ENCODE results near the gene DNAH17.

Gene DNAH17

DNA sequence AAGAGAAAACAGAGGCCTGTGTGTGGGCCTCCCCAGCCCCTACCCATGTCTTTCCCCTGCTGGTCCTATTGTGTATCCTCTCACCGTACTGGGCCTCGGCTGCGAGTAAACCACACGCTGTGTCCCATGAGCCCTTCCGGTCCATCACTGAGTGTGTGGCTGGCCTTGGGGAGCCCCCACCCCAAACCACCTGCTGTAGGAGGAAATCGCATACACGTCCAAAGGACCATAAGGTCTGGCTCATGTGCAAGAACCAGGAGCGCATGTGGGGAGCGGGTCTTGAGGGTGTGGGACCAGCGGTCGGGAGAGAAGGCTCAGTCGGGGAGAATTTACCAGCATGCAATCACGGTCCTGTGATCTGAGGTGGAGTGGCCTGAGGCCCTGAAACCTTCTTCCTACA lies 38.4 kb upstream of the DNAH17 start:
- no peak for TF ChIP-seq ZNF70 (CRISPR knock-in tag; IDR thresholded peaks at IDR 0.05)
- TF ChIP-seq TOX (CRISPR knock-in tag; IDR thresholded peaks at IDR 0.05; ENCODE audit: borderline replicate concordance) = no peak
- no peak for TF ChIP-seq RARB (CRISPR knock-in tag; IDR thresholded peaks at IDR 0.05)
- TF ChIP-seq ZNF565 (CRISPR knock-in tag; conservative IDR thresholded peaks at IDR 0.05; ENCODE audit: low read depth) = no peak
- no peak for TF ChIP-seq PPARA (CRISPR knock-in tag; IDR thresholded peaks at IDR 0.05; ENCODE audit: borderline replicate concordance)
- no peak for TF ChIP-seq CREB5 (CRISPR knock-in tag; IDR thresholded peaks at IDR 0.05; ENCODE audit: low read depth)
- TF ChIP-seq CSRNP3 (CRISPR knock-in tag; IDR thresholded peaks at IDR 0.05) = no peak
- no peak for TF ChIP-seq ZFP3 (CRISPR knock-in tag; IDR thresholded peaks at IDR 0.05)
- no peak for TF ChIP-seq SNAI2 (CRISPR knock-in tag; IDR thresholded peaks at IDR 0.05)
- TF ChIP-seq PATZ1 (CRISPR knock-in tag; IDR thresholded peaks at IDR 0.05; ENCODE audit: borderline replicate concordance) = no peak
- TF ChIP-seq CSDC2 (CRISPR knock-in tag; IDR thresholded peaks at IDR 0.05) = no peak
- TF ChIP-seq TCF4 (CRISPR knock-in tag; IDR thresholded peaks at IDR 0.05; ENCODE audit: borderline replicate concordance) = no peak
- TF ChIP-seq ZNF8 (CRISPR knock-in tag; IDR thresholded peaks at IDR 0.05) = no peak
- TF ChIP-seq OSR1 (CRISPR knock-in tag; IDR thresholded peaks at IDR 0.05) = no peak
- TF ChIP-seq, protein P1, sequence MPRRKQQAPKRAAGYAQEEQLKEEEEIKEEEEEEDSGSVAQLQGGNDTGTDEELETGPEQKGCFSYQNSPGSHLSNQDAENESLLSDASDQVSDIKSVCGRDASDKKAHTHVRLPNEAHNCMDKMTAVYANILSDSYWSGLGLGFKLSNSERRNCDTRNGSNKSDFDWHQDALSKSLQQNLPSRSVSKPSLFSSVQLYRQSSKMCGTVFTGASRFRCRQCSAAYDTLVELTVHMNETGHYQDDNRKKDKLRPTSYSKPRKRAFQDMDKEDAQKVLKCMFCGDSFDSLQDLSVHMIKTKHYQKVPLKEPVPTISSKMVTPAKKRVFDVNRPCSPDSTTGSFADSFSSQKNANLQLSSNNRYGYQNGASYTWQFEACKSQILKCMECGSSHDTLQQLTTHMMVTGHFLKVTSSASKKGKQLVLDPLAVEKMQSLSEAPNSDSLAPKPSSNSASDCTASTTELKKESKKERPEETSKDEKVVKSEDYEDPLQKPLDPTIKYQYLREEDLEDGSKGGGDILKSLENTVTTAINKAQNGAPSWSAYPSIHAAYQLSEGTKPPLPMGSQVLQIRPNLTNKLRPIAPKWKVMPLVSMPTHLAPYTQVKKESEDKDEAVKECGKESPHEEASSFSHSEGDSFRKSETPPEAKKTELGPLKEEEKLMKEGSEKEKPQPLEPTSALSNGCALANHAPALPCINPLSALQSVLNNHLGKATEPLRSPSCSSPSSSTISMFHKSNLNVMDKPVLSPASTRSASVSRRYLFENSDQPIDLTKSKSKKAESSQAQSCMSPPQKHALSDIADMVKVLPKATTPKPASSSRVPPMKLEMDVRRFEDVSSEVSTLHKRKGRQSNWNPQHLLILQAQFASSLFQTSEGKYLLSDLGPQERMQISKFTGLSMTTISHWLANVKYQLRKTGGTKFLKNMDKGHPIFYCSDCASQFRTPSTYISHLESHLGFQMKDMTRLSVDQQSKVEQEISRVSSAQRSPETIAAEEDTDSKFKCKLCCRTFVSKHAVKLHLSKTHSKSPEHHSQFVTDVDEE (CRISPR knock-in tag; IDR thresholded peaks at IDR 0.05) = no peak
- no peak for TF ChIP-seq BACH2 (CRISPR knock-in tag; IDR thresholded peaks at IDR 0.05; ENCODE audit: borderline replicate concordance)
- no peak for TF ChIP-seq ISL1 (CRISPR knock-in tag; IDR thresholded peaks at IDR 0.05)
- no peak for TF ChIP-seq ZC3H10 (CRISPR knock-in tag; IDR thresholded peaks at IDR 0.05)
- no peak for TF ChIP-seq ZFP30 (CRISPR knock-in tag; IDR thresholded peaks at IDR 0.05)
- no peak for TF ChIP-seq ESRRG (CRISPR knock-in tag; IDR thresholded peaks at IDR 0.05)
- ATAC-seq = no peak

GRCh38 chr17:78613416-78613815 lies 36.2 kb upstream of the DNAH17 start:
- TF ChIP-seq RARB (CRISPR knock-in tag; IDR thresholded peaks at IDR 0.05) = no peak
- TF ChIP-seq ZNF565 (CRISPR knock-in tag; conservative IDR thresholded peaks at IDR 0.05; ENCODE audit: low read depth) = no peak
- no peak for TF ChIP-seq ISL1 (CRISPR knock-in tag; IDR thresholded peaks at IDR 0.05)
- TF ChIP-seq ZFP3 (CRISPR knock-in tag; IDR thresholded peaks at IDR 0.05) = no peak
- no peak for TF ChIP-seq OSR1 (CRISPR knock-in tag; IDR thresholded peaks at IDR 0.05)
- no peak for TF ChIP-seq ZC3H10 (CRISPR knock-in tag; IDR thresholded peaks at IDR 0.05)
- TF ChIP-seq PATZ1 (CRISPR knock-in tag; IDR thresholded peaks at IDR 0.05; ENCODE audit: borderline replicate concordance) = no peak
- TF ChIP-seq, protein P2, sequence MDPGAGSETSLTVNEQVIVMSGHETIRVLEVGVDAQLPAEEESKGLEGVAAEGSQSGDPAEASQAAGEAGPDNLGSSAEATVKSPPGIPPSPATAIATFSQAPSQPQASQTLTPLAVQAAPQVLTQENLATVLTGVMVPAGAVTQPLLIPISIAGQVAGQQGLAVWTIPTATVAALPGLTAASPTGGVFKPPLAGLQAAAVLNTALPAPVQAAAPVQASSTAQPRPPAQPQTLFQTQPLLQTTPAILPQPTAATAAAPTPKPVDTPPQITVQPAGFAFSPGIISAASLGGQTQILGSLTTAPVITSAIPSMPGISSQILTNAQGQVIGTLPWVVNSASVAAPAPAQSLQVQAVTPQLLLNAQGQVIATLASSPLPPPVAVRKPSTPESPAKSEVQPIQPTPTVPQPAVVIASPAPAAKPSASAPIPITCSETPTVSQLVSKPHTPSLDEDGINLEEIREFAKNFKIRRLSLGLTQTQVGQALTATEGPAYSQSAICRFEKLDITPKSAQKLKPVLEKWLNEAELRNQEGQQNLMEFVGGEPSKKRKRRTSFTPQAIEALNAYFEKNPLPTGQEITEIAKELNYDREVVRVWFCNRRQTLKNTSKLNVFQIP (CRISPR knock-in tag; IDR thresholded peaks at IDR 0.05; ENCODE audit: borderline replicate concordance, low read depth) = no peak
- no peak for TF ChIP-seq SNAI2 (CRISPR knock-in tag; IDR thresholded peaks at IDR 0.05)
- TF ChIP-seq ZNF70 (CRISPR knock-in tag; IDR thresholded peaks at IDR 0.05) = no peak
- TF ChIP-seq GLIS3 (CRISPR knock-in tag; IDR thresholded peaks at IDR 0.05) = no peak
- TF ChIP-seq ZFP30 (CRISPR knock-in tag; IDR thresholded peaks at IDR 0.05) = no peak
- no peak for TF ChIP-seq ZNF8 (CRISPR knock-in tag; IDR thresholded peaks at IDR 0.05)
- no peak for TF ChIP-seq CREB5 (CRISPR knock-in tag; IDR thresholded peaks at IDR 0.05; ENCODE audit: low read depth)
- TF ChIP-seq TCF4 (CRISPR knock-in tag; IDR thresholded peaks at IDR 0.05; ENCODE audit: borderline replicate concordance) = no peak
- TF ChIP-seq BACH2 (CRISPR knock-in tag; IDR thresholded peaks at IDR 0.05; ENCODE audit: borderline replicate concordance) = no peak
- no peak for TF ChIP-seq TOX (CRISPR knock-in tag; IDR thresholded peaks at IDR 0.05; ENCODE audit: borderline replicate concordance)
- TF ChIP-seq CSDC2 (CRISPR knock-in tag; IDR thresholded peaks at IDR 0.05) = no peak
- TF ChIP-seq PPARA (CRISPR knock-in tag; IDR thresholded peaks at IDR 0.05; ENCODE audit: borderline replicate concordance) = no peak
- TF ChIP-seq CSRNP3 (CRISPR knock-in tag; IDR thresholded peaks at IDR 0.05) = no peak
- ATAC-seq = no peak

All from SK-N-SH treated with all-trans-retinoic acid at 6 μM for 48 hours (cell line).